ENCODE data around the gene ZBTB39.
"Not testable (repeated sequence)": the region's sequence is repeated elsewhere in the genome, so short reads cannot be mapped to it uniquely, and the experiment has no call there.

The ZBTB39 gene

GRCh38 chr12:56963557-56963956, 42.8 kb downstream of the ZBTB39 start:
- CTCF ChIA-PET; DNase-seq (ENCODE audit: low spot score); H3K27ac ChIP-seq; POLR2A ChIA-PET (ENCODE audit: low non-redundant PET): not testable (repeated sequence)

GRCh38 chr12:56962247-56962646, 44.1 kb downstream of the ZBTB39 start:
- DNase-seq (ENCODE audit: low spot score); CTCF ChIA-PET; POLR2A ChIA-PET (ENCODE audit: low non-redundant PET); H3K27ac ChIP-seq: not testable (repeated sequence)

- POLR2A ChIA-PET (ENCODE audit: low non-redundant PET), result no interaction called here
- TF ChIP-seq CTCF (conservative IDR thresholded peaks at IDR 0.05; ENCODE audit: low read depth), result no peak
- CTCF ChIA-PET, result no interaction called here
- DNase-seq (ENCODE audit: low spot score), result no peak
- no peak overlapping the region for H3K27ac ChIP-seq
These were observed 47.9 kb downstream of the ZBTB39 start for GRCh38 chr12:56958422-56958821.

- ChIA-PET CTCF (interaction anchor here (0.7 to 1.0 kb wide), 2 partner anchors 44 to 828 kb away, joined by 3 to 4 read pairs; no protein-coding TSS in a partner anchor), POLR2A (ENCODE audit: low non-redundant PET) (no interaction called here)
- TF ChIP-seq CTCF (conservative IDR thresholded peaks at IDR 0.05; ENCODE audit: low read depth), result no peak
- DNase-seq (ENCODE audit: low spot score), result peak; percentile 78
- peak within 1 kb of the TSS; percentile 72 for H3K27ac ChIP-seq
These were observed 48.9 kb downstream of the ZBTB39 start, which contains the start of gene RDH16 for GRCh38 chr12:56957229-56958052. RDH16 (minus strand) TSS chr12:56957608; CDS start chr12:56957462, 146 bp downstream.

- CTCF ChIA-PET, result no interaction called here
- no peak overlapping the region for H3K27ac ChIP-seq
- POLR2A ChIA-PET (ENCODE audit: low non-redundant PET), result no interaction called here
- no peak for TF ChIP-seq CTCF (conservative IDR thresholded peaks at IDR 0.05; ENCODE audit: low read depth)
- no peak for DNase-seq (ENCODE audit: low spot score)
These were observed 50.6 kb downstream of the ZBTB39 start for GRCh38 chr12:56955631-56956256.

- CTCF ChIA-PET, result no interaction called here
- POLR2A ChIA-PET (ENCODE audit: low non-redundant PET), result no interaction called here
- H3K27ac ChIP-seq, result no peak overlapping the region
- TF ChIP-seq CTCF (conservative IDR thresholded peaks at IDR 0.05; ENCODE audit: low read depth), result no peak
- DNase-seq (ENCODE audit: low spot score), result no peak
These were observed 51.4 kb downstream of the ZBTB39 start for GRCh38 chr12:56954958-56955355.

- H3K27ac ChIP-seq, result no peak overlapping the region
- no peak for TF ChIP-seq CTCF (conservative IDR thresholded peaks at IDR 0.05; ENCODE audit: low read depth)
- no peak for DNase-seq (ENCODE audit: low spot score)
- ChIA-PET CTCF (no interaction called here), POLR2A (ENCODE audit: low non-redundant PET) (no interaction called here)
These were observed 52.0 kb downstream of the ZBTB39 start for GRCh38 chr12:56954057-56954957.

All from RWPE1 (cell line).